Measurements from ENCODE around the gene SSBP2. TPM values are rescaled to one million over a fixed set of nuclear protein-coding genes. Genes with fewer than 3 reads are reported as not detected.

SSBP2 gene
- polyA plus RNA-seq, 12 donors = 32.9 to 79.9 (median 63.4) TPM; not detected in 1

DNA sequence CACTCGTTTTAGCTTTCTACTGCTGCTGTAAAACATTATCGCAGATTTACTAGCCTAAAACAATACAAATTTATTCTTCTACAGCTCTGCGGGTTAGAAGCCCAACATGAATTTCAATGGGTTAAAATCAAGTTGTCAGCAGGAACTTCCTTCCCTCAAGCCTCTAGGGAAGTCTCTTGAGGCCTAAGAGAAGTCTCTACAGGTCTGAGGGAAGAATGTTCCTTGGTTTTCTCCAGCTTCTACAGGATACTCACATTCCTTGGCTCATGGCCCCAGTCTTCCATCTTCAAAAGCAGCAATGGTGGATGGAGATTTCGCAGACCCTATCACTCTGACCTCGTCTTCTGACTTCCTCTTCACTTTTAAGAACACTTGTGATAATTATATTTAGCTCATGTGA is 21.6 kb upstream of the SSBP2 start:
- DNase-seq = no peak

DNA sequence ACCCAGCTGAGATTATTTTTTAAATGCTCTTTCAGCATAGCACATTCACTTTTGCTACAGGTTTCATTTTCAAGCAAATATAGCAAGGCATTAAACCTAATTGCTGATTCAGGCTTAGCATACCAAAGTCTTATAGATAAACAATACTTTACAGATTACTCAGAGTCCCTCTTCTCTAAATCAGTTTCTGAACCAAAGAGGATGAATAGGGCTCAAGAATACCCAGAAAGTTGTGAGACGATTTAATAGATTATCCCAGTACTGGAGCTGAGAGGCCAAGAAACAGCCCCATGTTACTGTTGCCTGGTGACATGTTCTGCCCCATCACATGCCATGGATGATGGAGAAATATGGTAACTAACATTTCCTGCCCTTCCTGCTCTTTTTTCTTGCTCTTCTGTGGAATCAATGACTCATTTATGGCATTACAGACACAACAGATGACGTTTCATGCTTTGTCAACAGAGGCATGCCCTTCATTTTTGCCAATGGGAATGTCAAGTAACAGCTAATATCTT is 18.1 kb upstream of the SSBP2 start:
- no peak for DNase-seq

- no peak for DNase-seq
Measured at GRCh38 chr5:81767938-81768337, 17.0 kb upstream of the SSBP2 start.

- no peak for DNase-seq
Measured at GRCh38 chr5:81767097-81767496, 16.2 kb upstream of the SSBP2 start.

DNA sequence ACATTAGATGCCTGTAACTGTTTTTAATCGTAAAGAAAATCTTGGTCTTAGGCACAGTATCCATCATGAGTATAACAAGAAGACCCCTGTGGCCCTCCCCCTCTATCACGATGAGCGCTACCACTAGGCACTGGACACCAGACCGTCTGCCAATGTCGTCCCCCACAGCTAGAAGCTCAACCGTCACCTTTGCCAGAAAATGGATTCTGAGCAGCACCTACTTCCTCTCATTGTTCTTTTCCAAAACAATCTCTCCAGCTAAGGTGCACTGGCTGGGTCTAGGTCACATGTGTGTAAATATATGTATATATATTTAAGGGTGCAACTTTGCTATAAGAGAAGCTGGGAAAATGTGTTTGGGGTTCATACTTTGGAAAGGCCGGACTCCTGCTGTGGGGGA is 15.7 kb upstream of the SSBP2 start:
- no peak for DNase-seq

DNA sequence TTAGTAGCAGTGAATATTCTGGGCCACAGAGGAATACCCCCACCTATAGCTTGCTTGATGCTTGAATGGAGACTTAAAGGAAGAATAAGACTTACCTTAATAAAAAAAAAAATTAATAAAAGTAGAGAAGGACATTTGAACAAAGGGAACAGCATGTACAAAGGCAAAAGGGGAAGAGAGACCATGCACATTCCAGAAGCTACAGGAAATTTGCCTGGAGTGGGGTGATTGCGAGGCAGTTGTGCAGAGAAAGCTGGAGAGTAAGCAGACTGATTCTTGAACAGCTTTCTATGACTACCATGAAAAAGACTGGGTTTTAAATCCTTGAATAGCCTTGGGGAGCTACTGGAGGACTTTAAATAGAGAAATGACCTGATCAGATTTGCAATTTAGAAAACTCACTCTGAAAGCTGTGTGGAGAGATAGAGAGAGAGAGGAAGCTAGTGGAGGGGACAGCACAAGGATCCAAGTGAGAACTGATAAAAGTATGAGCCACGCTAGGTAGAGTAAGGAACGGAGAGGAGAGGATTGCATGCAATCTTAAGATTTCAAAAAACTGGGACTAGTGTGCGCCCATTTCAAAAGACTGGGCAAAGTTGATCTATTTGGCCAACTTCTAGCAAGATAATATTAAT is 12.5 kb upstream of the SSBP2 start:
- no peak for DNase-seq

GRCh38 chr5:81762853-81763252 is 12.0 kb upstream of the SSBP2 start:
- DNase-seq = no peak

DNA sequence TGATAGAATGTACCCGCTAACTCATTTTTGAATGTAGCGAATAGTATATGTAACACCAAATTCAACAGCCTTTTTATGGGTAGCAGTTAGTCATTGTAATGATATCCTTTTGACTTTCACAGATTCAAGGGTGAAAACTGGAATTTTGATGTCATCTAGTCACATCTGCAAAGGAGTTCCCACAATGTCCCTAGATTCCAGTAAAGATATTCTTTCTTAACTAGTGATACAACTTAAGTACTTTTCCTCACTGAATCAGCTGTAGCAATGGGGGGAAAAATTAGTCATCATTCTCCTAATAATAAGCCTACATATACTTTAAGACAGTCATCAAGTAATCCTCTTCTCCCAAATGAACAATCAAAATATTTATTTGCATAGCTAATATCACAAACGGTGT is 11.5 kb upstream of the SSBP2 start:
- DNase-seq = no peak

DNA sequence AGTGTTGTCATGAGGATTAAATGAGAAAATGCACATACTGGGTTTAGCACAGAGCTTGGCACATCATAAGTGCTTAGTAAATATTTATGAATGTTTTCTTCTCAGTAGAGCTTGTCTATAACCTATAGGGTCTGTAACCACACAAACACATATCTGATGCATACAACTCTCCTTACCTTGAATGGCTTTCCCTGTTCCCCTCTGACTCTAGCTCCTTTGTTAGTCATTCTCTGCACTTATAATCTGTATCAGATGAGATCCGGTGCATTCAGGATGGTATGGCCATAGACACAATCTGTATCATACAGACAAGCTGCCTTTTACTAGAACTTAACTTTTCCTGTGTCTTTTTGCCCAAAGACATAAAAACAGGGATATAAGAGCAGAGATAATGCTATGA is 11.1 kb upstream of the SSBP2 start:
- DNase-seq = no peak

DNA sequence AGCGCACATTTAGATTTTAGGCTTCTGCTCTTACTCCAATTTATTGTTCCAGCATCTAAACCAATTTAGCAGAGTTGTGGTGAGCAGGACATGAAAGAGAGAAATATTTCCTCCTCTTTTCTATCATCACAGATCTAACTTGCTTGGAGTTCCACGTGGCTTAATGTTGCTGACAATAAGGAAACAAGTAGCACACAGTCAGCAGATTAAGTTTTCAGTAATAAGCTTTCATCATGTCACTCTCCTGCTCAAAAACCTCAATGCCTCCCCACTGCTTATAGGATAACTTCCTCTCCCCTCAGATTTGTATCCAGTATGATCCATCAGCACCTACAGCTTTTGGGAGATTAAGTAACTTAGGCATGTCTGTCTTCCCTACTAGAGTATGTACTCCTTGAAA is 10.4 kb upstream of the SSBP2 start:
- DNase-seq = no peak

DNA sequence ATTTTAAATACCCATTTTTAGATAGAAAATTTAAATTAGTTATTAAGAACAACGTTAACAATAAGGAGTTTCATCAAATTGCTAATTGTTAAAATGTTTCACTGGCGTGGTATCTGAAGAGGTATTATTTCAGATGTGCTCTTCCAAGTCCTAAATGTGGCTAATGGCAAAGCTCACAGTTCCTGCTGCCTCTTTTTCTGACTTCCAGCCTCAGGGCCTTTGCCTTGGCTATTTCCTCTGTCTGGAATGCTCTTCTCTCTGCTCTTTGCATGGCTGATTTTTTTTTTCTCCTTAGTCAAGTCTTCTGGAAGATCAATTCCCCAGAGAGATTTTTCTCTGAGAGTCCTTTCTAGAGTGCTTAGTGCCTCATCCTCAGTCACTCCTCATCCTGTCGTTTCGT is 9.6 kb upstream of the SSBP2 start:
- DNase-seq = no peak

DNA sequence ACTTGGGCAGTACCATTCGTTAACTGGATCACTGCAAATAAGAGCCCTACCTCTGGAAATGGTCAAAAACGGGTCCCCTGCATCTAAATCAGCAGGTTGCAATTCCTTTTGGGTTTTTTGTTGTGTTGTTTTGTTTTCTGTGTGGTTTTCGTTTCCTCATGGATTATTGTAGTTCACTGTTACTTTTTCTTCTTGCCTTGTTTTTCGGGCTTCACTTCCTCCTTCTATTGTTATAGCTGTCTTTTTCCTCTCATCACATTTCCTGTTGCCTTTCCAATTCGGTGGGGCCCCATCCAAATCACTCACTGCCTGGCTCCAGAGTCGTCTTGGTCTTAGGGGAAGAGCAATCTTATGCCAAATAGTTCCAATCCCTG is 8.7 kb upstream of the SSBP2 start:
- no peak for DNase-seq

DNA sequence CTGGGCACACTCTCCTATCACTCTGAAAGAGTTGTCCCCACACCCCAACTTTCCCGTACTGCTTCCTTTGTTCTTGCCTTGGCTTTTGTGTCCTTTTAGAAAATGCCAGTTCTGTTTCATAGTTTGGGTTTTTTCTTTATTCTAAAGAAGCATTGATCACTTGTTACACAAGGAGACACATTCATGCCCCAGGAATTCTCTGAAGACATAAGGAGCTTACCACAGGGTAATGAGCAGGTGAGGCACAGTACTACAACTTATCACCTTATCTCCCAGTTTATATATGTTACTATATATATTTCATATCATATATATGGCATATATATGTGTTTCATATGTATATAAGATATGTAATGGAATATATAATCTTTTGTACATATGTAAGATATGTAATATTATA is 6.5 kb upstream of the SSBP2 start:
- DNase-seq = no peak

DNA sequence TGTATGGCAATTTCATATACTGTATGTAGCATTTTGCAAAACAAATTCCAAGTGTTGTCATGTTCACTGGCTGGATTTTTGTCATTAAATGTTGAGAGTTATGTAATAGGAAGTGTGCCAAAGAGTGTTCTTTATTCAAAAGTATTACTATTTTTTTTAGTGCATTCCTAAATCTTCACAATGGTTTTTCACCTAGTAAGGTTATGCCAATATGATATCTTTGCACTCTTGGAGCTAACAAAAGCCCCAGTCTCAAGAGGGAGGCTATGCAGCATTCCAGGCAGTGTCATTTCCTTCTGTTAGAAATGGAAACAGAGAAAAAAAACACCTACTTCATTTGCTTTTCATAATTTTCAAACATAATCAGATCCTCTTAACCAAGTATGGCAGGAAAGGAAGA is 5.1 kb upstream of the SSBP2 start:
- no peak for DNase-seq

DNA sequence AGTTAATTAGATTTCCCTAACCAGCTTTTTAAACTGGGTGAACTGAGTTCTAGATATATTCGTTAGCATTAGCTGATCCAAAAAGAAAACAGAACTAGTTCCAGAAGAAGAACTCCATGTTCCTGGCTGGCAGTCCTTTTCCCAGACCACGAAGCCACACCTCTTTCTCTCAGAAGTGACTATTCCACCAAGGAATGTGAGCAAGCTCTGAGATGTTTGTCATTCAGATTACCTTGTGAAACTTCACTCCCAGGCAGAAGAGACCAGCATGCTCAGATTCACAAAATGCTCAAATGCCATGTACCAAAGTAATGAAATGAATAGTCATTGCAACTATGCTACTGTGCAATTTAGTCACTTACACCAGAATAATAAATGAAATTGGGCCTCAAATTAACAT is 4.4 kb upstream of the SSBP2 start:
- no peak for DNase-seq

DNA sequence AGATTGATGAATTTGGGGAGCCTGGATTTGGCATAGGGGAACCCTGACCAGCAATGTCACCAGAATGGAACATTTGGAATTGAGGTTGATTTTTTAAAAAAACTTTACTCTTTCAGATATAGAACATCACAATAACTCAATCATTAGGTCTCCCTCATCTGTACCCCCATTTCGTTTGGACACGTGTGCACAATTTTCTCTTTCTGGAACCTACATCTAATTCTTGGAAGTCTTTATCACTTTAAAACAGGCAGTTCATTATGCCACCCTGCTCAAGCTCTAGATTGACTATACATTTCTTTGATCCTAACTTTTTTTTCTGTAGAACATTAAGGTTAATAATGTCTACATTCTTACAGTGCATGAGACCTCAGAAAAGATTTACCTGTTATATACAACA is 3.7 kb upstream of the SSBP2 start:
- no peak for DNase-seq

GRCh38 chr5:81753429-81753828 is 2.5 kb upstream of the SSBP2 start:
- no peak for DNase-seq

DNA sequence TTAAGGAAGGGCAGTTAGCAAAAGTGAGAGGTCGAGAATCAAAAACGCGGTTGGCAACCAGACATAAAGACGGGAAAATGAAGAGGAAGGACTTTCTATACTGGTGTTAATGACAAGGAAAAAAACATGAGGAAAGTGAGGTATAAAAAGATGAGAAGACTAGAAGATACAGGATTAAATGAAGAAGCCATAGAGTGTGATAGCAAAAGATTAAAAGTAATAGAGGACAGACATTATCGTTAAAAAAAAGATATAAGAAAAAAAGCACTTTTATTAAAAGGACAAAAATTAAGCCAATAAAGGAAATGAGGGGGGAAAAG is 1.7 kb upstream of the SSBP2 start:
- no peak for DNase-seq

DNA sequence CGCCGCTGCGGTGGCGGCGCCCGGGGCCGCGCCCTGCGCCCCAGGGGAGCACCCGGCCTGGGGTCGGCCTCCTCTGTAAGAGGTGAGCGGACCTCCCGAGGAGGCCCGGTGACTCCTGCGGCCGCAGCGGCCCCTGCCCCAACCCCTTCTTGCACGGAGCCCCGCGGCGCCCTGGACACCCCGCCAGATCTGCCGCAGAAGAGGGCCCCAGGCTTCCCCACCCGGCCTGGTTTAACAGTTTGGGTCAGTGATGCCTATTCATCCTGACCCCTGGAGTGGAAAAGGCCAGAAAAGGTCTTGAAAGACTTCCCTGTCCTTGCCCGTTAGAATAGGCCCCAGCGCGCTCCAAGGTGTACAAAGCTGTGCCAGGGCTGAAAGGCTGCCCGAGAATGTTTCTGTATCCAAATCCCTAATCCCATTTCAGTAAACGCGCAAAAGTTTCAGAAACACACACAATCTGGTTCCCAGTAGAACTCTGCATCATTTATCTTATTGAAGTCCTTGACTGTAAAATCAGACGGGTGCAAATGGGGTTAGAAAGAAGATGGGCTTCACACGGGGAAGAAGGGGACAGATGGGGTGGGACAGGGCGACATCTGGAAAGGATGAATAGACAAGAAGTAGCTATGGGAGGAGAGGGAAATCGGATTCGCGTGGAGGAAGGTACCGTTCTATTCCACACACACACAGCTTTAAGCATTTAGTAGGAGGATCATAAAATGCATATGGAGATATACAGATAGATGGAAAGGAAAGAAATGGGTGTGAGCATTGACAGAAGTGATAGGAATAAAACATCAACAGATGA is 1.1 kb upstream of the SSBP2 start:
- peak; percentile 61 for DNase-seq

DNA sequence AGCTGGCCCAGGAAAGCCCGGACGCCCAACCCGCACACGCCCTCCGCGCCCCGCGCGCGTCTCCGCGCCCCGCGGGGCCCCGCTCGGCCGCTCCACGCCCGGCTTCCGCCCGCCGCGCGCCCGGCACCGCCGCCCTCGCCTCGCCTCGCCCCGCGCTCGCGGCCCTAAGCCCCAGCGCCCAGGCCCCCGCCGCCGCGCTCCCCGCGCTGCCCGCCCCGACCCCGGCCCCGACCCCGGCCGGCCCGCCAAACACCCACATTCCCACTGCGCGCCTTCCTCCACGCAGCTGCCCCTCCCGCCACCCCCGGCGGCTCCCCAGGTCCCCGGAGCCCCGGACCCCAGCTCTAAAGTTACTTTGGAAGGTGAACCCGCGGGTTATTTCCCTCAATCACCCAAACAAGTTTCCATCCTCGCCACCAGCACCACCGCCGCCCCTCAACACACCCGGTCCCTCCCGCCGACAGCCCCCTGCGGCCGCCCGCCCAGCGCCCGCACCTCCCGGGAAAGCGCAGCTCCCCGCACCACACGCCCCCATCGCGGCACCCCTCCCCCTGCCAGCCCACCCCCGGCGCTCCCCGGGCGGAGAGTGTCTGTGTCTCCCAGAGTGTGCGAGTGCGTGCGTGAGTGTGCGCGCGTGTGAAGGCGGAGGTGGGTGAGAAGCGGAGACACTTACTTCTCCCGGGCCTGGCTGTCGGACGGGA is 439 bp downstream of the SSBP2 start:
- DNase-seq = no peak

DNA sequence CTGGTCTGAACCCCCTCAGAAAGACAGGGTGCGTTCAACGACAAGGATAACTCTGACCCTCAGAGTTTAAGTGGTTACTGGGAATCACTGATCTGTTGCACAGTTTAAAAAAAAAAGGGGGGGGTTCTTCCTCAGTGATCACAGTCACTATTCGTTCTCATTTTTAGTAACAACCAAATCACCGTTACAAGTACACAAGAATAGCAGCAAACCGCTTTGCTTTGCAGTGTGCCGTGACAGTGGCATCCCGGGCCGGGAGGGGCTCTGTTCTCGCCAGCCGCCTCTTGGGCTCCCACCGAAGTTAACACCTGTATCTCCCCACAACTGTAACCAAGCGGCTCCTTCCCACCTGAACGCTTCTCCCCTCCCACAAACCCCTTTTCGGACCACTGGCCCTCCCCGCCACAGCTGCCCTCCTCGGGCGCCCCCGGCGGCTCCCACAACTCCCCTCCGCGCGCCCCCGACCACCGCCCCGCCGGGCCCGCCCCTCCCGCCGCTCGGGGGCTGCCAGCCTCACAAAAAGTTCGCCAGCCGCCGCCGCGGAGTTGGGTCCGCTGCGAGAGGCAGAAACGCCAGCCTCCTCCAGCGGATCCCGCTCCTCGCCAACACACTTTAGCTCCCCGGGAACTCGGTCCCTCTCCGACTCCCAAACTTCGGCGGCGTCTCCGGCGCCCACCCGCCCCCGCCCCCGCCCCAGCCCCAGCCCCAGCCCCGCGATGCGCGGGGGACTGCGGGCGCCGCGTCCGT is 1.2 kb downstream of the SSBP2 start:
- peak; percentile 32 for DNase-seq

- DNase-seq = peak; percentile 20
Measured at GRCh38 chr5:81749192-81749560, 1.7 kb downstream of the SSBP2 start.

DNA sequence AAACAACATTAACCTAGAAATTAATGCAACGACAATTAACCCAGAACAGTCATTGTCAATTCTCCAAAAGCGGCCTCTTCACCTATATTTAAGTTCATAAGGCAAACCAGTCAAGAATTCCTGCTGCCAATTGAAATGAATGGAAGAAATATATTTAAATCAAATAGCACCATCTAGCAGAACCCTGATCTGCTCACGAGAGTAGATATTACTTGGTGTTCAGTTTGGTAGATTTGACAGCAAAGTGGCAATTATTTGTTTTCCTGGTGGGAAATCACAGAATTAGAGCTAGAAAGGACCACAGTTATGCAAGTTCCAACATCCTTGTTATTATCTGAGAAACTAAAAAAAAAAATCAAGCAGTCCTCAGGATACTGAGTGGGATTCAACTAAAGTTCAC is 2.3 kb downstream of the SSBP2 start:
- DNase-seq = no peak
